Hematopoietic multipotent progenitor cell treated with erythropoietin and hydrocortisone succinate and interleukin-3 and kit ligand, for 17 days (in vitro differentiated cells): ENCODE measurements around the gene RGSL1.

Experiments used
- DNase-seq: peaks from one replicate; pipeline ENCODE4 v3.0.0-alpha.2; 2015; ENCODE audit warnings: low spot score

The RGSL1 gene

GRCh38 chr1:182450087-182450486 lies at the start of gene RGSL1:
Gene RGSL1 (plus strand): TSS chr1:182450146. CDS start chr1:182450166, 20 bp downstream.
- no peak for DNase-seq

GRCh38 chr1:182400567-182400966 lies 49.4 kb upstream of the RGSL1 start, which contains the start of gene TEDDM1:
Gene TEDDM1 (minus strand): TSS chr1:182400667. CDS start chr1:182400485, 182 bp downstream.
- DNase-seq, result no peak

GRCh38 chr1:182404781-182405180 lies 45.2 kb upstream of the RGSL1 start:
- DNase-seq, result no peak

- DNase-seq, result no peak
Measured at GRCh38 chr1:182405578-182405977, 44.4 kb upstream of the RGSL1 start.

- no peak for DNase-seq
Measured at GRCh38 chr1:182406012-182406411, 43.9 kb upstream of the RGSL1 start.

GRCh38 chr1:182407724-182408123 lies 42.2 kb upstream of the RGSL1 start:
- DNase-seq, result no peak

- DNase-seq, result no peak
Measured at GRCh38 chr1:182408435-182409075, 41.4 kb upstream of the RGSL1 start.

- DNase-seq, result no peak
Measured at GRCh38 chr1:182410138-182410537, 39.8 kb upstream of the RGSL1 start.

- DNase-seq, result no peak
Measured at GRCh38 chr1:182410620-182411273, 39.2 kb upstream of the RGSL1 start.

GRCh38 chr1:182413486-182413885 lies 36.5 kb upstream of the RGSL1 start:
- no peak for DNase-seq

GRCh38 chr1:182413969-182414368 lies 36.0 kb upstream of the RGSL1 start:
- DNase-seq, result no peak

GRCh38 chr1:182415789-182416188 lies 34.2 kb upstream of the RGSL1 start:
- DNase-seq, result no peak

GRCh38 chr1:182426442-182427430 lies 23.2 kb upstream of the RGSL1 start:
- no peak for DNase-seq

- no peak for DNase-seq
Measured at GRCh38 chr1:182428043-182428442, 21.9 kb upstream of the RGSL1 start.

- no peak for DNase-seq
Measured at GRCh38 chr1:182430263-182431068, 19.5 kb upstream of the RGSL1 start.

GRCh38 chr1:182431278-182431677 lies 18.7 kb upstream of the RGSL1 start:
- DNase-seq, result no peak

- DNase-seq, result no peak
Measured at GRCh38 chr1:182433580-182433979, 16.4 kb upstream of the RGSL1 start.

GRCh38 chr1:182438326-182438725 lies 11.6 kb upstream of the RGSL1 start:
- DNase-seq, result no peak

GRCh38 chr1:182441719-182442118 lies 8.2 kb upstream of the RGSL1 start:
- no peak for DNase-seq

GRCh38 chr1:182442333-182442732 lies 7.6 kb upstream of the RGSL1 start:
- no peak for DNase-seq

GRCh38 chr1:182444497-182444896 lies 5.4 kb upstream of the RGSL1 start:
- DNase-seq, result no peak
